ENCODE results near the gene MYOCOS. TPM values are rescaled to one million over a fixed set of nuclear protein-coding genes. Genes with fewer than 3 reads are reported as not detected.

MYOCOS gene
- total RNA-seq, 1 experiment from 2014 or later, result not detected

- Histone ChIP-seq H3K4me1 (ENCODE audit: control insufficient read depth in 1 of 2, insufficient read depth in 2 of 2, low read length in 2 of 2) (no peaks in the 10 kb centered on the region), H3K9me2 (ENCODE audit: insufficient read depth) (no peaks in the 10 kb centered on the region), H3K27me3 (ENCODE audit: insufficient read depth, low read length) (no peaks in the 10 kb centered on the region), H3K4me3 (replicated peaks in 1 of 2; ENCODE audit: low read depth in 1 of 2, low read length in 2 of 2) (no peak overlapping the region), H3K9ac (ENCODE audit: low read length) (no peak overlapping the region), H3K4me2 (ENCODE audit: low read length) (no peak overlapping the region), H2AFZ (ENCODE audit: low read depth, low read length, poor library complexity, severe bottlenecking) (no peak overlapping the region), H3K36me3 (ENCODE audit: control insufficient read depth in 1 of 2, insufficient read depth in 2 of 2, low read length in 2 of 2) (no peaks in the 10 kb centered on the region), H3K79me2 (ENCODE audit: insufficient read depth, low read length) (no peaks in the 10 kb centered on the region), H4K20me1 (ENCODE audit: insufficient read depth) (no peaks in the 10 kb centered on the region), H3K27ac (ENCODE audit: low read depth, low read length) (no peak overlapping the region), H3K9me3 (ENCODE audit: control insufficient read depth in 1 of 2, insufficient read depth in 1 of 2, low read depth in 1 of 2, low read length in 2 of 2) (no peaks in the 10 kb centered on the region)
- DNase-seq (ENCODE audit: low read depth, low spot score) (no peak), ATAC-seq (no peak)
- ChIA-PET RAD21 (ENCODE audit: low non-redundant PET in 1 of 2, low total read pairs in 2 of 2, uncharacterized antibody in 2 of 2, unreplicated experiment in 2 of 2) (no interaction called here), POLR2A (no interaction called here), CTCF (no interaction called here)
- TF ChIP-seq YY1 (IDR thresholded peaks at IDR 0.05; ENCODE audit: extremely low read depth, insufficient replicate concordance, low read depth, low read length) (no peak), POLR2A (IDR thresholded peaks at IDR 0.05; ENCODE audit: borderline replicate concordance, extremely low read depth, insufficient read depth, insufficient read length) (no peak), SIN3A (IDR thresholded peaks at IDR 0.05; ENCODE audit: low read depth) (no peak), REST (IDR thresholded peaks at IDR 0.05; ENCODE audit: low read depth) (no peak), ZFX (IDR thresholded peaks at IDR 0.05) (no peak)
- TF ChIP-seq, protein P1, sequence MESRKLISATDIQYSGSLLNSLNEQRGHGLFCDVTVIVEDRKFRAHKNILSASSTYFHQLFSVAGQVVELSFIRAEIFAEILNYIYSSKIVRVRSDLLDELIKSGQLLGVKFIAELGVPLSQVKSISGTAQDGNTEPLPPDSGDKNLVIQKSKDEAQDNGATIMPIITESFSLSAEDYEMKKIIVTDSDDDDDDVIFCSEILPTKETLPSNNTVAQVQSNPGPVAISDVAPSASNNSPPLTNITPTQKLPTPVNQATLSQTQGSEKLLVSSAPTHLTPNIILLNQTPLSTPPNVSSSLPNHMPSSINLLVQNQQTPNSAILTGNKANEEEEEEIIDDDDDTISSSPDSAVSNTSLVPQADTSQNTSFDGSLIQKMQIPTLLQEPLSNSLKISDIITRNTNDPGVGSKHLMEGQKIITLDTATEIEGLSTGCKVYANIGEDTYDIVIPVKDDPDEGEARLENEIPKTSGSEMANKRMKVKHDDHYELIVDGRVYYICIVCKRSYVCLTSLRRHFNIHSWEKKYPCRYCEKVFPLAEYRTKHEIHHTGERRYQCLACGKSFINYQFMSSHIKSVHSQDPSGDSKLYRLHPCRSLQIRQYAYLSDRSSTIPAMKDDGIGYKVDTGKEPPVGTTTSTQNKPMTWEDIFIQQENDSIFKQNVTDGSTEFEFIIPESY (IDR thresholded peaks at IDR 0.05; ENCODE audit: extremely low read depth, insufficient replicate concordance, low read length), result no peak
- intact Hi-C loops (cut with micrococcal nuclease), result no loop called here
- no TSS peak for BruUV-seq (replicated peaks)
These were observed 6.2 kb downstream of the MYOCOS start for GRCh38 chr1:171628225-171628624.
